Tibial nerve (tissue), 4 donors: Measurements from ENCODE around the gene COL6A6. TPM values are rescaled to one million over a fixed set of nuclear protein-coding genes. Genes with fewer than 3 reads are reported as not detected.
A peak's percentile ranks its signal among the peaks of the same experiment; 100 is the strongest.

Experiments
- DNase-seq, 2 donors: peaks; one replicate each; pipeline ENCODE4 v3.0.0-alpha.2; 2019; ENCODE audit warnings: low spot score in 2 of 2
- H3K27ac ChIP-seq, 4 donors: fragments of 200-600 bp; sonication (generic) in 3 of 4; one replicate each; pipeline ENCODE4 v1.5.1; 2017 to 2019; ENCODE audit warnings: mild to moderate bottlenecking in 1 of 4
- H3K27me3 ChIP-seq, 2 donors: fragments of 200-600 bp; sonication (generic) in 1 of 2; one replicate each; pipeline versions ENCODE4 v1.5.1 to v1.6.0; 2017 to 2019
- H3K36me3 ChIP-seq, 3 donors: fragments of 200-600 bp; sonication (generic); one replicate each; pipeline ENCODE4 v1.5.1; 2018 to 2019
- H3K4me1 ChIP-seq, 4 donors: fragments of 200-600 bp; sonication (generic) in 3 of 4; one replicate each; pipeline ENCODE4 v1.5.1; 2017 to 2019
- H3K4me3 ChIP-seq, 4 donors: fragments of 200-600 bp; sonication (generic) in 3 of 4; one replicate each; pipeline ENCODE4 v1.5.1; 2017 to 2019; ENCODE audit warnings: mild to moderate bottlenecking in 1 of 4, moderate library complexity in 1 of 4
- H3K9me3 ChIP-seq, 4 donors: fragments of 200-600 bp; sonication (generic) in 3 of 4; one replicate each; pipeline ENCODE4 v1.5.1; 2017 to 2019
- CTCF ChIP-seq, 5 experiments: fragments of 200-600 bp in 3 of 5; fragments of 450-650 bp in 2 of 5; sonication (generic) in 3 of 5; IDR thresholded peaks; one replicate each; pipeline ENCODE4 v1.5.1; 2016 to 2019; ENCODE audit warnings: antibody characterized with exemption in 5 of 5, mild to moderate bottlenecking in 3 of 5, moderate library complexity in 2 of 5
- EP300 ChIP-seq, 2 donors: sonication (generic); formaldehyde crosslinking; IDR thresholded peaks; one replicate each; pipeline ENCODE4 v1.6.1; 2017; ENCODE audit warnings: antibody characterized with exemption in 2 of 2, mild to moderate bottlenecking in 1 of 2
- POLR2A ChIP-seq, 2 donors: fragments of 450-650 bp; IDR thresholded peaks; one replicate each; pipeline ENCODE4 v1.6.1; 2017; ENCODE audit warnings: antibody characterized with exemption in 2 of 2, mild to moderate bottlenecking in 2 of 2, moderate library complexity in 2 of 2
- WGBS, 2 donors: methylation state at CpG; one replicate each; pipeline ENCODE4 v1.1.5; 2018; 5-methylcytosine and 5-hydroxymethylcytosine counted together
- total RNA-seq, 4 donors: library from RNA; depleted of rRNA; stranded (reverse); fragments of >200 nt; gene quantifications; one replicate each; pipeline ENCODE4 v1.1.0, GENCODE V29; 2016

The COL6A6 gene
- total RNA-seq, 4 donors from 2014 or later = under 0.01 to 0.22 TPM; not detected in 2

GRCh38 chr3:130529486-130530215, 12.7 kb downstream of the COL6A6 start:
- Histone ChIP-seq H3K27ac (no peak overlapping the region), H3K36me3 (no peaks in the 10 kb centered on the region), H3K27me3 (no peaks in the 10 kb centered on the region), H3K4me3 (no peak overlapping the region), H3K9me3 (no peaks in the 10 kb centered on the region), H3K4me1 (no peaks in the 10 kb centered on the region)
- no peak for DNase-seq
- TF ChIP-seq EP300 (IDR thresholded peaks at IDR 0.05) (no peak), POLR2A (IDR thresholded peaks at IDR 0.05) (no peak), CTCF (IDR thresholded peaks at IDR 0.05) (no peak)
- WGBS, 2 donors = 63 to 66% methylated on average over 5 of the region's 5 CpGs

DNA sequence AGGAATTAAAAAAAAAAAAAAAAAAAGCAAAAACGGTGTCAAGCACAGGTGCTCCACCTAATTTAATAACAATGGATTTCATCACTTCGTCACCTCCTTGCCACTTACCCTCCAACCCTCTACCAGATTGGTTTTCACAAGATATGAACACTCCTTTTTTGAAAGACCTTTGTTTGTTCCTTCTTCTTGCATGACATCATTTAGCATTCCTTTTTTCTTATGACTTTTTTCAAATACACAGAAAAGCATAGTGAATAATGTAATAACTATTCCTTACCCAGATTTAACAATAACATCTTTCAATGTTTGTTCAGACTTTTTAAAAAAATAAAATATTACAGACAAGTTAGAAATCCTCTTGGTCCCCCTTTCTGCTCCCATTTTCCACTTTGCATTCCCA, 16.3 kb downstream of the COL6A6 start:
- no peak overlapping the region for H3K4me3 ChIP-seq
- H3K27ac ChIP-seq = no peak overlapping the region
- peaks cover 0 to 4% (median 0%) of the 10 kb centered on the region in 4 donors for H3K4me1 ChIP-seq
- no peak for TF ChIP-seq POLR2A (IDR thresholded peaks at IDR 0.05)
- no peak for TF ChIP-seq CTCF (IDR thresholded peaks at IDR 0.05)
- TF ChIP-seq EP300 (IDR thresholded peaks at IDR 0.05) = no peak
- no peaks in the 10 kb centered on the region for H3K36me3 ChIP-seq
- no peaks in the 10 kb centered on the region for H3K27me3 ChIP-seq
- DNase-seq = no peak
- no peaks in the 10 kb centered on the region for H3K9me3 ChIP-seq
- 52 to 57% methylated on average over 2 of the region's 2 CpGs for WGBS, 2 donors

DNA sequence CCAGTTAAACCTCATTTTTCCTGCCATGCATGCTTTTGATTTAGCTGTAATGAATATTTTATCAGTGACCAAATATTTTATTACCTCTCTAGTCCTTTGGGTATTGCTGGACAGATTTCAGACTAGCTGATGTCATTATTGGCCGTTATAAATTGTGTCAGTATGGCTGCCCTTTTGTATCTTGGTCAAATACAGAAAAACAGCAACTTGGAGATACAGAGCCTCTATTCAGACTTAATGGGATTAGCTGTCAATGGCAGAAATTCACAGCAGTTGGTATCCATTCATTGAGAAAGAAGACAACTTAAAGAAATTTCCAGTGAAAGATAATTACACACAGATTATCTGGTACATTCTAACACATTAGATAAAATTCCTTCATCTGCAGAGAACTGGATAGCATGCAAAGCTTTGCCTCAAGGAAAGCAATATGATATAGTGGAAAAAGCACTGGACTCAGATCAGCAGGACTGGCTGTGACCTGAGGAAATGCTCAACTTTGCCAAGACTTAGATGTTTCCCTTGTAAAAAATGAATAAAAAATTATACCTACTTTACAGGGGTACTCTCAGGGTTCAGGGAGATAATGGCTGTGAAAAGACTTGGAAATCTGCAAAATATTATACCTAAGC, 20.8 kb downstream of the COL6A6 start:
- Histone ChIP-seq H3K9me3 (no peaks in the 10 kb centered on the region), H3K4me1 (peaks cover 0 to 4% (median 0%) of the 10 kb centered on the region in 4 donors), H3K27me3 (no peaks in the 10 kb centered on the region), H3K4me3 (no peak overlapping the region), H3K36me3 (no peaks in the 10 kb centered on the region), H3K27ac (no peak overlapping the region)
- no peak for TF ChIP-seq CTCF (IDR thresholded peaks at IDR 0.05)
- no peak for TF ChIP-seq EP300 (IDR thresholded peaks at IDR 0.05)
- TF ChIP-seq POLR2A (IDR thresholded peaks at IDR 0.05) = no peak
- DNase-seq = no peak
- WGBS, 2 donors = 12 to 25% methylated on average over 1 of the region's 1 CpG

DNA sequence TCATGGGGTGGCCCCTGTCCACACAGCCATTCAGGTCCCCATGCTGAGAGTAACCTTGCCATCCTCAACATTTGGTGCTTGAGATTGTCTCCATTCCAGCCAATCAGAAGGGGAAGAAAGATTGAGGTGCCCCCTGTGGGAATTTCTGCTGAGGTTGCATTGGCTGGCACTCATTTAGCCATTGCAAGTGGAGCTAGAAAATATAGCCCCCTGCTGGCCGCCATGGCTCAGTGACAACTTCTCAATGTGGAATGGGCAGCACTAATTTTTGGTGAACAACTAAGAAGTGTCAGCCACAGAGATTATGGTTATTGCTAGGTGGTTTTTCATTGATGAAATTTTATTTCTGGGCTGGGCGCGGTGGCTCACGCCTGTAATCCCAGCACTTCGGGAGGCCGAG, 22.0 kb downstream of the COL6A6 start:
- Histone ChIP-seq H3K27ac (no peak overlapping the region), H3K9me3 (no peaks in the 10 kb centered on the region), H3K36me3 (no peaks in the 10 kb centered on the region), H3K4me3 (no peak overlapping the region), H3K4me1 (peaks cover 0 to 4% (median 0%) of the 10 kb centered on the region in 4 donors), H3K27me3 (no peaks in the 10 kb centered on the region)
- TF ChIP-seq CTCF (IDR thresholded peaks at IDR 0.05) = peak; percentile 16 to 30 (median 20)
- TF ChIP-seq EP300 (IDR thresholded peaks at IDR 0.05) = no peak
- 82 to 86% methylated on average over 6 of the region's 6 CpGs for WGBS, 2 donors
- DNase-seq = peak in 1 of 2 donors; percentile 13

DNA sequence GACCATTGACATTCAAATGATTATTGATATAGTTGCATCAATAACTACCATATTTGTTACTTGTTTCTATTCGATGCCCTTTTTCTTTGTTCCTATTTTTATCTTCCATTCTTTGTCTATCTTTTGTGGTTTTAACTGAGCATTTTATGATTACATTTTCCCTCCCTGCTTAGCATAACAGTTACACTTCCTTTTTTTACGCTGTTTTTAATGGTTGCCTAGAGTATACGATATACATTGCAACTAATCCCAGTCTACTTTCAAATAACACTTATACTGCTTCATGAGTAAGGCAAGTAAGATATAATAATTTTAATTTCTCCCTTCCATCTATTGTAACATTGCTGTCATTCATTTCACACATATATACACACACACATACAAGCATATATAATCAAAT, 26.3 kb downstream of the COL6A6 start:
- Histone ChIP-seq H3K4me3 (no peak overlapping the region), H3K27ac (no peak overlapping the region), H3K9me3 (peaks cover 0 to 7% (median 0%) of the 10 kb centered on the region in 4 donors), H3K4me1 (no peaks in the 10 kb centered on the region), H3K27me3 (no peaks in the 10 kb centered on the region), H3K36me3 (no peaks in the 10 kb centered on the region)
- no peak for DNase-seq
- TF ChIP-seq CTCF (IDR thresholded peaks at IDR 0.05) = no peak
- TF ChIP-seq POLR2A (IDR thresholded peaks at IDR 0.05) = no peak
- TF ChIP-seq EP300 (IDR thresholded peaks at IDR 0.05) = no peak
- 75 to 91% methylated on average over 3 of the region's 3 CpGs for WGBS, 2 donors
